GM18499 (cell line): Measurements from ENCODE around the gene MED19.
A peak's percentile ranks its signal among the peaks of the same experiment; 100 is the strongest.

ENCODE experiments used
- ATAC-seq: cut with Tn5 transposase; IDR thresholded peaks from one replicate; pipeline ENCODE4 v1.9.1; 2021; ENCODE audit warnings: moderate number of reproducible peaks; ENCODE audit not compliant: insufficient read depth, unreplicated experiment

The MED19 gene

GRCh38 chr11:57657194-57658022 lies 54.6 kb downstream of the MED19 start, which contains the start of gene CLP1:
CLP1 (plus strand) TSS chr11:57657762; CDS start chr11:57659477, 1,715 bp downstream.
- ATAC-seq: peak; percentile 99

- ATAC-seq: no peak
Observed at GRCh38 chr11:57656885-57657193, 55.2 kb downstream of the MED19 start.
